Lung (tissue), 12 donors: ENCODE data around the gene SLC10A7. TPM values are rescaled to one million over a fixed set of nuclear protein-coding genes. Genes with fewer than 3 reads are reported as not detected.

Source experiments
- ATAC-seq: fragments of 200-7000 bp; cut with Tn5 transposase; one replicate; pipeline ENCODE4 v1.9.1; 2020; ENCODE audit warnings: moderate number of reproducible peaks; ENCODE audit not compliant: insufficient read depth, low FRiP score
- DNase-seq, 3 donors: peaks; one replicate each; pipeline ENCODE4 v3.0.0-alpha.2; 2013 to 2017
- H3K27ac ChIP-seq, 2 donors: one replicate each; pipeline ENCODE4 v1.5.1; 2013; ENCODE audit warnings: mild to moderate bottlenecking in 2 of 2, moderate library complexity in 2 of 2, control low read depth in 1 of 2, inconsistent platforms in 1 of 2, low read depth in 1 of 2, low read length in 1 of 2
- H3K27me3 ChIP-seq, 3 donors: one replicate each; pipeline ENCODE4 v1.5.1; 2013; ENCODE audit warnings: low read length in 2 of 3; ENCODE audit not compliant: control insufficient read depth in 3 of 3, insufficient read depth in 3 of 3
- H3K36me3 ChIP-seq, 4 donors: one replicate each; pipeline ENCODE4 v1.5.1; 2013; ENCODE audit warnings: low read length in 4 of 4, mild to moderate bottlenecking in 1 of 4, moderate library complexity in 1 of 4; ENCODE audit not compliant: control insufficient read depth in 4 of 4, insufficient read depth in 4 of 4
- H3K4me1 ChIP-seq, 5 donors: one replicate each; pipeline ENCODE4 v1.5.1; 2013; ENCODE audit warnings: low read length in 5 of 5, mild to moderate bottlenecking in 2 of 5, moderate library complexity in 1 of 5; ENCODE audit not compliant: control insufficient read depth in 5 of 5, insufficient read depth in 5 of 5
- H3K4me3 ChIP-seq: one replicate; pipeline ENCODE4 v1.5.1; 2013; ENCODE audit warnings: mild to moderate bottlenecking, control low read depth, moderate library complexity
- H3K9ac ChIP-seq, 2 donors: one replicate each; pipeline ENCODE4 v1.5.1; 2013; ENCODE audit warnings: low read length in 2 of 2, control low read depth in 1 of 2; ENCODE audit not compliant: insufficient read depth in 1 of 2
- H3K9me3 ChIP-seq, 4 donors: one replicate each; pipeline ENCODE4 v1.5.1; 2013; ENCODE audit warnings: low read length in 3 of 4, mild to moderate bottlenecking in 1 of 4, moderate library complexity in 1 of 4; ENCODE audit not compliant: control insufficient read depth in 4 of 4, insufficient read depth in 3 of 4
- CTCF ChIP-seq: IDR thresholded peaks from 2 replicates; pipeline ENCODE4 v1.5.1; 2012; ENCODE audit warnings: mild to moderate bottlenecking; ENCODE audit errors: control extremely low read depth, extremely low read depth
- WGBS, 2 donors: extraction: QIAGEN DNeasy Blood & Tissue Kit; methylation state at CpG; one replicate each; pipeline ENCODE4 v1.1.7; 2013; 5-methylcytosine and 5-hydroxymethylcytosine counted together
- polyA plus RNA-seq, 2 donors: library from polyadenylated mRNA; stranded (reverse); fragments of 200-250 nt; gene quantifications; one replicate each; pipeline ENCODE4 v1.2.1, GENCODE V29; 2013
- total RNA-seq, 2 donors: library from RNA; depleted of rRNA in 1 of 2; stranded (reverse); fragments of >200 nt in 1 of 2; gene quantifications; one replicate each; pipeline ENCODE4 v1.2.1, GENCODE V29; 2014 to 2021
- donor health status: control.
- donor health status: control.
- donor health status: Bipolar disorder and iron deficiency.
- donor health status: healthy.
- donor health status: DM: yes; HTN: yes; CAD: no.

Gene SLC10A7
- total and polyA plus RNA-seq, 4 donors = 3.2 to 33.4 (median 13.3) TPM

DNA sequence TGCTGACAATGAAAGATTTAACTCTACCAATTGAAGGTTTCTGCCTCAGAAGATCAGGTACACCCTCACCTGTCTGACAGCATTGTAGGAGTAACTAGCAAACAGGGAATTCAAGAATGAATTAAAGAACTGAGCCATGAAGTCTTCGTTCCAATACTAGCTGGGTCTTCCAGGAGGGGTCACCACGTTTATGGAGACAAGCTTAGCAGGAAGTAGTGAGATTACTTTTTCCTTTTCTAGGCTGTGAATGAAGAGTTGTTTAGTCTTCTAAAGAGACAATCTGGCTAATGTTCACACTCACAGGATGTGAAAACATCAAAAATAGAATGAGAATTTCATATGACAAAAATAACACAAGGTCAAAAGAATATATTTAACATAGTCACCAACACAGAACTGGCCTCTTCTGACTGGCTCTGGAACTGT is 252.5 kb downstream of the SLC10A7 start:
- WGBS, 2 donors = 60 to 66% methylated on average over 2 of the region's 2 CpGs
- no peaks in the 10 kb centered on the region for H3K9me3 ChIP-seq
- no peak overlapping the region for H3K9ac ChIP-seq
- DNase-seq (no peak), ATAC-seq (no peak)
- H3K4me3 ChIP-seq = no peak overlapping the region
- peaks cover 0 to 2% (median 0%) of the 10 kb centered on the region in 5 donors for H3K4me1 ChIP-seq
- H3K36me3 ChIP-seq = peaks cover 0 to 4% (median 0%) of the 10 kb centered on the region in 4 donors
- H3K27ac ChIP-seq = no peak overlapping the region
- H3K27me3 ChIP-seq = no peaks in the 10 kb centered on the region
- TF ChIP-seq CTCF = no peak

- H3K27me3 ChIP-seq = no peaks in the 10 kb centered on the region
- ATAC-seq = no peak
Measured at GRCh38 chr4:146267826-146268225, 253.9 kb downstream of the SLC10A7 start.

DNA sequence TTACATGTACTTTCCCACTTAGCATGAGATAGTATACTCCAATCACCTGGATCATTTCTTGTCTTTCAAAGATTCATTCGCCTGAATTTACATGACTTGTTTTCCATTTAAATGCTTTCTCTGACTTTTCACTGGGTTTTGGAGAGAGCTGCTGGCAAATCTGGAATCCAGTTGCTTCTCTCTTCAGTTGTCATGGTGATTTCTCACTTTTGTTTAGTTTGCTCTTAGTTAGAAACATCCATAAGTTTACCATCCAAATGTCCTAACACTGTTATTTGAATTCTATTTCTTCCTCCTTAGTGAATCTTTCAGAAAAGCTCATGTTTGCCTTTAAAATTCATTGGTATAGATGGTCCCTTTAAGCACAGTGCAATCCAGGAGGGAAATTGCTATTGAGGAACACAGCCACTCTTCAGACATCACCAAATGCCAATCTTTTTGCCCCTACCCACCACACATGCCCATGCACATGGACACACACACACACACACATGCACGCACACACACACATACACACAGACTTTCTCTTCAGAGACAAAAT is 255.7 kb downstream of the SLC10A7 start:
- H3K27ac ChIP-seq = no peak overlapping the region
- no peak for DNase-seq
- ATAC-seq = no peak
- H3K4me1 ChIP-seq = peaks cover 0 to 3% (median 0%) of the 10 kb centered on the region in 5 donors
- H3K9ac ChIP-seq = no peak overlapping the region
- no peak overlapping the region for H3K4me3 ChIP-seq
- peaks cover 0 to 4% (median 2%) of the 10 kb centered on the region in 4 donors for H3K36me3 ChIP-seq
- H3K27me3 ChIP-seq = no peaks in the 10 kb centered on the region
- no peaks in the 10 kb centered on the region for H3K9me3 ChIP-seq
- TF ChIP-seq CTCF = no peak
- 93 to 97% methylated on average over 2 of the region's 2 CpGs for WGBS, 2 donors

More at GRCh38 chr4:146267826-146268225, 253.9 kb downstream of the SLC10A7 start:
- H3K4me1 ChIP-seq = peaks cover 0 to 3% (median 0%) of the 10 kb centered on the region in 5 donors
- 41 to 66% methylated on average over 5 of the region's 5 CpGs for WGBS, 2 donors
- DNase-seq = no peak
- no peak overlapping the region for H3K9ac ChIP-seq
- TF ChIP-seq CTCF = no peak
- H3K36me3 ChIP-seq = peaks cover 0 to 4% (median 2%) of the 10 kb centered on the region in 4 donors
- no peak overlapping the region for H3K27ac ChIP-seq
- H3K4me3 ChIP-seq = no peak overlapping the region
- no peaks in the 10 kb centered on the region for H3K9me3 ChIP-seq

DNA sequence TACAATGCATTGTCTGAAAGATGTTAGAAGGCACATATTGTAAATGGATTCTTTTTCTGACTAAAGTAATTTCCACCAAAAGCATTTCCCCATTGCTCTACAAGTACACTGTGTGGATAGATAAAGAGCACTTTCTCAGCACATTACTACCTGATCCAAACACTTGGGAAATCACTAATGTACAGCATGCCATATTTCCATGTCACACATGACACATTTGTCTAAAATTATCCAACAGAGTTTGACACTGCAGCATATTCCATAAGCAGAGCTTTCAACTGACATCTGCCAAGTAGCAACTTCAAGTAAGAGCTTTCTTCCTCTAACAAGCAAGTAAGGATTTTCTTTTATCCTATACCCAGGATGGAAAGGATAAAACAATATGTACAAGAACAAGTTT is 257.9 kb downstream of the SLC10A7 start:
- no peak for TF ChIP-seq CTCF
- Histone ChIP-seq H3K9ac (no peak overlapping the region), H3K9me3 (no peaks in the 10 kb centered on the region), H3K27me3 (no peaks in the 10 kb centered on the region), H3K4me3 (no peak overlapping the region), H3K36me3 (peaks cover 0 to 3% (median under 1%) of the 10 kb centered on the region in 4 donors), H3K27ac (no peak overlapping the region), H3K4me1 (peaks cover 0 to 3% (median 0%) of the 10 kb centered on the region in 5 donors)
- DNase-seq = no peak
- no peak for ATAC-seq
